Lung (tissue), 12 donors: ENCODE data around the gene RERE. TPM values are rescaled to one million over a fixed set of nuclear protein-coding genes. Genes with fewer than 3 reads are reported as not detected.
A peak's percentile ranks its signal among the peaks of the same experiment; 100 is the strongest.

Experiments
- ATAC-seq: fragments of 200-7000 bp; cut with Tn5 transposase; one replicate; pipeline ENCODE4 v1.9.1; 2020; ENCODE audit warnings: moderate number of reproducible peaks; ENCODE audit not compliant: insufficient read depth, low FRiP score
- DNase-seq, 3 donors: peaks; one replicate each; pipeline ENCODE4 v3.0.0-alpha.2; 2013 to 2017
- H3K27ac ChIP-seq, 2 donors: one replicate each; pipeline ENCODE4 v1.5.1; 2013; ENCODE audit warnings: mild to moderate bottlenecking in 2 of 2, moderate library complexity in 2 of 2, control low read depth in 1 of 2, inconsistent platforms in 1 of 2, low read depth in 1 of 2, low read length in 1 of 2
- H3K27me3 ChIP-seq, 3 donors: one replicate each; pipeline ENCODE4 v1.5.1; 2013; ENCODE audit warnings: low read length in 2 of 3; ENCODE audit not compliant: control insufficient read depth in 3 of 3, insufficient read depth in 3 of 3
- H3K36me3 ChIP-seq, 4 donors: one replicate each; pipeline ENCODE4 v1.5.1; 2013; ENCODE audit warnings: low read length in 4 of 4, mild to moderate bottlenecking in 1 of 4, moderate library complexity in 1 of 4; ENCODE audit not compliant: control insufficient read depth in 4 of 4, insufficient read depth in 4 of 4
- H3K4me1 ChIP-seq, 5 donors: one replicate each; pipeline ENCODE4 v1.5.1; 2013; ENCODE audit warnings: low read length in 5 of 5, mild to moderate bottlenecking in 2 of 5, moderate library complexity in 1 of 5; ENCODE audit not compliant: control insufficient read depth in 5 of 5, insufficient read depth in 5 of 5
- H3K4me3 ChIP-seq: one replicate; pipeline ENCODE4 v1.5.1; 2013; ENCODE audit warnings: mild to moderate bottlenecking, control low read depth, moderate library complexity
- H3K9ac ChIP-seq, 2 donors: one replicate each; pipeline ENCODE4 v1.5.1; 2013; ENCODE audit warnings: low read length in 2 of 2, control low read depth in 1 of 2; ENCODE audit not compliant: insufficient read depth in 1 of 2
- H3K9me3 ChIP-seq, 4 donors: one replicate each; pipeline ENCODE4 v1.5.1; 2013; ENCODE audit warnings: low read length in 3 of 4, mild to moderate bottlenecking in 1 of 4, moderate library complexity in 1 of 4; ENCODE audit not compliant: control insufficient read depth in 4 of 4, insufficient read depth in 3 of 4
- CTCF ChIP-seq: IDR thresholded peaks from 2 replicates; pipeline ENCODE4 v1.5.1; 2012; ENCODE audit warnings: mild to moderate bottlenecking; ENCODE audit errors: control extremely low read depth, extremely low read depth
- WGBS, 2 donors: extraction: QIAGEN DNeasy Blood & Tissue Kit; methylation state at CpG; one replicate each; pipeline ENCODE4 v1.1.7; 2013; 5-methylcytosine and 5-hydroxymethylcytosine counted together
- polyA plus RNA-seq, 2 donors: library from polyadenylated mRNA; stranded (reverse); fragments of 200-250 nt; gene quantifications; one replicate each; pipeline ENCODE4 v1.2.1, GENCODE V29; 2013
- total RNA-seq, 2 donors: library from RNA; depleted of rRNA in 1 of 2; stranded (reverse); fragments of >200 nt in 1 of 2; gene quantifications; one replicate each; pipeline ENCODE4 v1.2.1, GENCODE V29; 2014 to 2021
- donor health status: control.
- donor health status: control.
- donor health status: Bipolar disorder and iron deficiency.
- donor health status: healthy.
- donor health status: DM: yes; HTN: yes; CAD: no.

RERE gene
- total and polyA plus RNA-seq, 4 donors: 21.7 to 207 (median 57.5) TPM

GRCh38 chr1:8354038-8354437 lies 463.4 kb downstream of the RERE start:
- no peaks in the 10 kb centered on the region for H3K9me3 ChIP-seq
- H3K27me3 ChIP-seq: no peaks in the 10 kb centered on the region
- no peak overlapping the region for H3K4me3 ChIP-seq
- 86 to 90% methylated on average over 8 of the region's 8 CpGs for WGBS, 2 donors
- H3K9ac ChIP-seq: no peak overlapping the region
- DNase-seq (no peak), ATAC-seq (no peak)
- no peak overlapping the region for H3K27ac ChIP-seq
- peaks cover 8 to 52% (median 41%) of the 10 kb centered on the region in 4 donors for H3K36me3 ChIP-seq
- H3K4me1 ChIP-seq: peaks cover 0 to 23% (median 0%) of the 10 kb centered on the region in 5 donors
- TF ChIP-seq CTCF: no peak

- DNase-seq (no peak), ATAC-seq (no peak)
- WGBS, 2 donors: 64 to 73% methylated on average over 21 of the region's 21 CpGs
- H3K4me1 ChIP-seq: peaks cover 0 to 23% (median 0%) of the 10 kb centered on the region in 5 donors
- H3K36me3 ChIP-seq: peaks cover 4 to 46% (median 39%) of the 10 kb centered on the region in 4 donors
- no peaks in the 10 kb centered on the region for H3K27me3 ChIP-seq
- H3K9me3 ChIP-seq: no peaks in the 10 kb centered on the region
- peak overlapping the region; percentile 42 to 44 for H3K27ac ChIP-seq
- H3K4me3 ChIP-seq: no peak overlapping the region
- H3K9ac ChIP-seq: no peak overlapping the region
- TF ChIP-seq CTCF: no peak
Observed at GRCh38 chr1:8352886-8353785, 464.3 kb downstream of the RERE start.

- peak; percentile 38 to 65 (median 59) for DNase-seq
- H3K4me3 ChIP-seq: no peak overlapping the region
- peaks cover 0 to 23% (median 0%) of the 10 kb centered on the region in 5 donors for H3K4me1 ChIP-seq
- no peak overlapping the region for H3K9ac ChIP-seq
- ATAC-seq: no peak
- WGBS, 2 donors: 60 to 75% methylated on average over 15 of the region's 15 CpGs
- no peak for TF ChIP-seq CTCF
- peaks cover 0 to 39% (median 33%) of the 10 kb centered on the region in 4 donors for H3K36me3 ChIP-seq
- H3K27me3 ChIP-seq: no peaks in the 10 kb centered on the region
- peak overlapping the region; percentile 41 to 44 for H3K27ac ChIP-seq
- H3K9me3 ChIP-seq: no peaks in the 10 kb centered on the region
Observed at GRCh38 chr1:8352471-8352845, 465.0 kb downstream of the RERE start.
